ENCODE measurements around the gene ZBTB20. TPM values are rescaled to one million over a fixed set of nuclear protein-coding genes. Genes with fewer than 3 reads are reported as not detected.

Gene ZBTB20
- total RNA-seq, 6 donors from 2014 or later: 40.0 to 150 (median 65.8) TPM

DNA sequence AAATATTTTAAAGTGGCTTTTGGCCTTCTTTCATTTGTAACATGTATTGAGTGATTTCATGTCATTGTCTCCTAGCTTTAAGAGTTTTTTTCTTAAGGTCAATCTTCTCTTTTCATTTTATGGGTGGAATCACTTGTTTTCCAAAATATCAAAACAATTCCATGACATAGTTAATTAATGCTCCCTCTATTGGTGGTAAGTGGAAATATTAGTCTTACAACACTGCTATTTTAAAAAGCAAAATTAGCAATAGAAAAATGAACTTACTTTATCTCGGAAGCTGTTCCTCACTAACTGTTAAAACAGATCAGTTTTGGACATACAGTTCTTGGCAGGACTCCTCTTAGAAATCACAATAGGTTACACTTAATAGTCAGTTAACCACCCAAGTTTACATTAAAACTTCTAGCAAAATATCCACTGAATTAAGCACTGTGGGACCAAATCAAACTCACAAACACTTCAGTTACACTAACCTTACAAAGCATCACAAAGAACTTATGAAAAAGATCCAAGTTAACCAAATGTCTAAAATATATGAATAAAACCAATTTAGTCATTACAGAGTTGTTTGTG, 810.9 kb downstream of the ZBTB20 start:
- DNase-seq: no peak
- H3K4me3 ChIP-seq: no peak overlapping the region
- H3K36me3 ChIP-seq: peaks cover 6 to 22% (median 9%) of the 10 kb centered on the region in 4 donors
- H3K27ac ChIP-seq: no peak overlapping the region
- ATAC-seq (ENCODE audit: low FRiP score in 2 of 2): no peak
- WGBS, 2 donors: 94% methylated on average over 1 of the region's 1 CpG
- H3K9me3 ChIP-seq: no peaks in the 10 kb centered on the region
- no peaks in the 10 kb centered on the region for H3K4me1 ChIP-seq
- no peaks in the 10 kb centered on the region for H3K27me3 ChIP-seq
- TF ChIP-seq, protein P1, sequence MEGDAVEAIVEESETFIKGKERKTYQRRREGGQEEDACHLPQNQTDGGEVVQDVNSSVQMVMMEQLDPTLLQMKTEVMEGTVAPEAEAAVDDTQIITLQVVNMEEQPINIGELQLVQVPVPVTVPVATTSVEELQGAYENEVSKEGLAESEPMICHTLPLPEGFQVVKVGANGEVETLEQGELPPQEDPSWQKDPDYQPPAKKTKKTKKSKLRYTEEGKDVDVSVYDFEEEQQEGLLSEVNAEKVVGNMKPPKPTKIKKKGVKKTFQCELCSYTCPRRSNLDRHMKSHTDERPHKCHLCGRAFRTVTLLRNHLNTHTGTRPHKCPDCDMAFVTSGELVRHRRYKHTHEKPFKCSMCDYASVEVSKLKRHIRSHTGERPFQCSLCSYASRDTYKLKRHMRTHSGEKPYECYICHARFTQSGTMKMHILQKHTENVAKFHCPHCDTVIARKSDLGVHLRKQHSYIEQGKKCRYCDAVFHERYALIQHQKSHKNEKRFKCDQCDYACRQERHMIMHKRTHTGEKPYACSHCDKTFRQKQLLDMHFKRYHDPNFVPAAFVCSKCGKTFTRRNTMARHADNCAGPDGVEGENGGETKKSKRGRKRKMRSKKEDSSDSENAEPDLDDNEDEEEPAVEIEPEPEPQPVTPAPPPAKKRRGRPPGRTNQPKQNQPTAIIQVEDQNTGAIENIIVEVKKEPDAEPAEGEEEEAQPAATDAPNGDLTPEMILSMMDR (IDR thresholded peaks at IDR 0.05): peak in 4 of 6 experiments; percentile 9 to 36 (median 28)
- TF ChIP-seq POLR2A (IDR thresholded peaks at IDR 0.05) (no peak), EP300 (IDR thresholded peaks at IDR 0.05) (no peak)

DNA sequence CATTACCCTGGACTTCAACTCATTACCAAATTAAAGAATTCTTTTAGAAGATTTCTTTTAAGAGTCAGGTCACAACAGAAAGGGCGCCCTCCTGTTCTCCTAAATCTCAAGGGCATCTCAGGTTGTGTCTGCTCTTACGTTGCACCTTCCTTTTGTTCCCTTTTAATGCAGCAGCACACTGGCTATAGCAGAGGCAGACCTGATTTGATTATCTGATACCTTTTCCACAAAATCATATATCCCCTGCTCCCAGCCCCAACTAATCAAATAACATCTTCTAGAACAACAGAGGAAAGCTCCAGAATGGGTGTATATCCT, 813.2 kb downstream of the ZBTB20 start:
- H3K27ac ChIP-seq: no peak overlapping the region
- WGBS, 2 donors: 95 to 98% methylated on average over 2 of the region's 2 CpGs
- H3K27me3 ChIP-seq: no peaks in the 10 kb centered on the region
- DNase-seq (no peak), ATAC-seq (ENCODE audit: low FRiP score in 2 of 2) (no peak)
- peaks cover 4 to 18% (median 5%) of the 10 kb centered on the region in 4 donors for H3K36me3 ChIP-seq
- TF ChIP-seq, protein P1 (IDR thresholded peaks at IDR 0.05): no peak
- TF ChIP-seq POLR2A (IDR thresholded peaks at IDR 0.05): no peak
- TF ChIP-seq EP300 (IDR thresholded peaks at IDR 0.05): no peak
- TF ChIP-seq POLR2AphosphoS5 (IDR thresholded peaks at IDR 0.05): no peak
- H3K9me3 ChIP-seq: no peaks in the 10 kb centered on the region
- H3K4me3 ChIP-seq: no peak overlapping the region
- H3K4me1 ChIP-seq: no peaks in the 10 kb centered on the region

DNA sequence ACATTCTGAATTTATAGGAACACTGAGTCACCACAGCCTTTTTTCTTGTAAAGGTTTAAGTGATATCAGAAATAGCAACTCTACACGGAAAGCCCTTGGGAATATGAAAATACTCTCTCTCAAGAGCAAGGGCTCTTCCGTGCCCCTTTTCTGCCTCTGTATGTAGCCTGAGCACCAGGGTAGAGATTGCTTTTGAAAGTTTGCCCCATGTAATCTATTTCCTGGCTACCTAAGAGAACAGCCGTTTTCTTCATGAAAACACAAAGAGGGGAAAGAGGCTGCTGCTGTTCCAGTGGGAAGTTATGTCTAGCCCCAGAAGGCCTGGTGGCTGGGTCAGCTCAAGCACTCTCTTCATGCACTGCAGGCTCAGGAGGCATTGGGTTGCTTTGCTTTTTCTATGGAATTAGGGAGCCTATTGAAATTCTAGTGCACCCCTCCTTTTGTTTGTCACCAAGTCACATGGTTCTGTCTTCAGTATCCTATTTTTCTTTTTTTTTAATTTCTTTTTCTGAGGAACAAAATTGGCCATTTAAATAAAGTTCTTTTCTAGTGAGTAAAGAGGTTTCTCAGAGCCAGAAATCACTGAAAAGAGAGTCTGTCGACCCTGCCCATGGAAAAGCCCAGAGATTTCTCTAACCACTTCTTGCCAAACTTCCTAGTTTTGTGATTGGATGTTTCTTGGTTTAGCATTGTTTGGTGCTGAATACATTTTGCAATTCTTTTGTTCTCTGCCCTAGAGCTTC, 813.7 kb downstream of the ZBTB20 start:
- TF ChIP-seq POLR2AphosphoS5 (IDR thresholded peaks at IDR 0.05): no peak
- no peak for TF ChIP-seq EP300 (IDR thresholded peaks at IDR 0.05)
- TF ChIP-seq, protein P1 (IDR thresholded peaks at IDR 0.05): no peak
- no peak for TF ChIP-seq POLR2A (IDR thresholded peaks at IDR 0.05)
- WGBS, 2 donors: 69 to 78% methylated on average over 4 of the region's 4 CpGs
- no peaks in the 10 kb centered on the region for H3K27me3 ChIP-seq
- H3K4me1 ChIP-seq: no peaks in the 10 kb centered on the region
- no peak overlapping the region for H3K27ac ChIP-seq
- H3K9me3 ChIP-seq: no peaks in the 10 kb centered on the region
- no peak overlapping the region for H3K4me3 ChIP-seq
- DNase-seq (no peak), ATAC-seq (ENCODE audit: low FRiP score in 2 of 2) (no peak)
- H3K36me3 ChIP-seq: peaks cover 0 to 13% (median 2%) of the 10 kb centered on the region in 4 donors

DNA sequence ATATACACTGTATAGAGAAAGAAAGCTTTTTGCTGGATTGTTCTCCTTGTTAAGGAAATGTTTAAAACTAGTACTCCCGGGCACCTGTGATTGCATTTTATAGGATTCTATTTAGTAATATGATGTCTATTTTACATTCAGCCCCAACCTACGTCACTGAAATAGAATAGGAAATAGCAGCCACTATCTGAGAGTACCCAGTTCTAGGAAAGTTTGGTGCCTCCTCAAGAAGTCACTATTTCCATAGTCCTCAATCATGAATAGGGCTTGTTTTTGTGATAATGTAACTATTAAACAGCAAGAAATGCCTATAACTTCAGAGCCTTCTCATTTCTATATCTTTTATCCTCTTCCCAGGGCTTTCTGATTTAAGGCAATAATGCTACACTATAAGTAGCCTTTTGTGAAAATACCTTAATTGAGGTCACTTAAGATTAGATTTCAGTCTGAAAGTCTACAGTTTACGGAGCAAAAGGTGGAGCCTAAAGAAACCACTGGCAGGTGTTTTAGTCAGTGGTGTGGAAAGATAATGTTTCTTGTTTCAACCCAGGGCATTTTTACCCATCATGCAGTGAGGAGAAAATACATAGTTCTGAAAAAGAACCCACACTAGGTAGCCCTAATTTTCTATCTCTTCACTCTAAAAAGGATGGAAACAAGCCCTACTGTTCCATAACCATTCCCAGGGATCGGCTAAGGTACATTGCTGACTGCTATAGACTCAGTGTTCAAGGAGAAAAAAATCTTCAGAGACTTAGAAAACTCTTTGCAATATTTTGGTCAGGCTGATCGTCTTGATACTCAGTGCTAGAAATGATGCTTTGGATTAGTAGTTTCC, 814.5 kb downstream of the ZBTB20 start:
- H3K36me3 ChIP-seq: peaks cover 0 to 6% (median 0%) of the 10 kb centered on the region in 4 donors
- 87 to 93% methylated on average over 5 of the region's 5 CpGs for WGBS, 2 donors
- TF ChIP-seq POLR2AphosphoS5 (IDR thresholded peaks at IDR 0.05): no peak
- ATAC-seq (ENCODE audit: low FRiP score in 2 of 2) (no peak), DNase-seq (no peak)
- no peak overlapping the region for H3K4me3 ChIP-seq
- no peaks in the 10 kb centered on the region for H3K4me1 ChIP-seq
- no peak overlapping the region for H3K27ac ChIP-seq
- no peaks in the 10 kb centered on the region for H3K9me3 ChIP-seq
- H3K27me3 ChIP-seq: no peaks in the 10 kb centered on the region

DNA sequence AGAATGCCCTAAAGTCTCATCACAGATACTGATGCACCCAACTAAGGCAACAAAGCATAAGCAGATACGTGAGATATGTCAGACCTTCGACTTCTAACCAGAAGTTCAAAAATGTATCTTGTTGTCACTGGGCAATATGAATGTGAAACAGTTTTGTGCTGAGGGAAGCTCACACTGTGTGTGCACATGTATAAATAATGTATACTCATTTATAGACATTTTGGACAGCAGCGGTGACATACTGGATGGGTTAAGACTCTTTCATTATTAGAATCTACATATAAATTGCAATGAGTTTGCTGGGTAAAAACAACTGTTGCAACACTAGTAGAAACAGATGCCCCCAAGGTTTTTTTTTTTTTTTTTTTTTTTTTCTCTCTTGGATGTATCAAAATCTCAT, 815.4 kb downstream of the ZBTB20 start:
- H3K36me3 ChIP-seq: peaks cover 0 to 2% (median 0%) of the 10 kb centered on the region in 4 donors
- H3K27ac ChIP-seq: no peak overlapping the region
- DNase-seq (no peak), ATAC-seq (ENCODE audit: low FRiP score in 2 of 2) (no peak)
- 96% methylated on average over 3 of the region's 3 CpGs for WGBS, 2 donors
- TF ChIP-seq, protein P1 (IDR thresholded peaks at IDR 0.05): no peak
- TF ChIP-seq EP300 (IDR thresholded peaks at IDR 0.05) (no peak), POLR2A (IDR thresholded peaks at IDR 0.05) (no peak), POLR2AphosphoS5 (IDR thresholded peaks at IDR 0.05) (no peak)
- H3K9me3 ChIP-seq: no peaks in the 10 kb centered on the region
- H3K4me1 ChIP-seq: no peaks in the 10 kb centered on the region
- H3K27me3 ChIP-seq: no peaks in the 10 kb centered on the region
- no peak overlapping the region for H3K4me3 ChIP-seq
